K562 (cell line): ENCODE measurements around the gene OR10G3. TPM values are rescaled to one million over a fixed set of nuclear protein-coding genes. Genes with fewer than 3 reads are reported as not detected.
A peak's percentile ranks its signal among the peaks of the same experiment; 100 is the strongest.

Experiments used
- ATAC-seq: fragments of 200-7000 bp; cut with Tn5 transposase; 3 replicates; pipeline ENCODE4 v1.9.1; 2020; ENCODE audit warnings: moderate library complexity
- BruUV-seq: library from RNA; stranded (reverse); fragments of 400-500 nt; replicated peaks from 2 replicates; lab custom pipeline; 2021; lab: Mats Ljungman, UMichigan
- CTCF ChIA-PET: fragments of 300-600 bp; formaldehyde crosslinking; extraction: SDS; loops from one replicate; lab custom pipeline; 2021; ENCODE audit warnings: low intra/inter-chr PET ratio; lab: Yijun Ruan, JAX
- POLR2A ChIA-PET: fragments of 300-600, 350-650 bp; sonication (Branson Sonifier 250); formaldehyde crosslinking; extraction: SDS; loops from one replicate; lab custom pipeline; 2021; ENCODE audit warnings: antibody characterized with exemption, inconsistent platforms; lab: Yijun Ruan, JAX
- DNase-seq, 4 experiments: peaks; one replicate each; pipeline versions ENCODE4 v3.0.0 to v3.0.0-alpha.2; 2011 to 2018; ENCODE audit warnings: low spot score in 3 of 4, mixed read lengths in 3 of 4; ENCODE audit errors: extremely low read depth in 1 of 4
- FAIRE-seq: peaks from 2 replicates; lab custom pipeline; 2011; peaks lifted over from hg19 to GRCh38; lab: Jason Lieb, UNC
- H2AFZ ChIP-seq: 2 replicates; pipeline ENCODE4 v1.6.0; 2011; ENCODE audit warnings: low read depth, low read length, control low read depth, inconsistent platforms
- H3K27ac ChIP-seq: fragments of 200-600 bp; 3 replicates; pipeline ENCODE4 v1.8.0; 2011; ENCODE audit warnings: low read depth, mild to moderate bottlenecking, control low read depth, inconsistent platforms, low read length, moderate library complexity, mixed read lengths; ENCODE audit errors: extremely low read depth
- H3K27me3 ChIP-seq, 2 experiments: fragments of 300-600 bp in 1 of 2; 2 replicates in 1 of 2; 3 replicates in 1 of 2; pipeline versions ENCODE4 v1.6.0 to v1.8.0; 2011; ENCODE audit warnings: inconsistent platforms in 2 of 2, low read length in 2 of 2, mild to moderate bottlenecking in 1 of 2, mixed read lengths in 1 of 2, moderate library complexity in 1 of 2; ENCODE audit not compliant: control insufficient read depth in 2 of 2, insufficient read depth in 2 of 2
- H3K36me3 ChIP-seq: fragments of 300-600 bp; 3 replicates; pipeline ENCODE4 v1.8.0; 2011; ENCODE audit warnings: mild to moderate bottlenecking, low read length, inconsistent platforms; ENCODE audit not compliant: control insufficient read depth, insufficient read depth
- H3K4me1 ChIP-seq, 2 experiments: fragments of 200-600 bp in 1 of 2; replicated peaks in 1 of 2; 2 replicates in 1 of 2; 3 replicates in 1 of 2; pipeline versions ENCODE4 v1.5.1 to v1.8.0; 2011; ENCODE audit warnings: inconsistent platforms in 2 of 2, low read length in 2 of 2, mild to moderate bottlenecking in 1 of 2, mixed read lengths in 1 of 2, moderate library complexity in 1 of 2; ENCODE audit not compliant: control insufficient read depth in 2 of 2, insufficient read depth in 2 of 2
- H3K4me2 ChIP-seq: 2 replicates; pipeline ENCODE4 v1.6.1; 2011; ENCODE audit warnings: low read length, control low read depth, inconsistent platforms, mixed read lengths; ENCODE audit not compliant: insufficient read depth
- H3K4me3 ChIP-seq: fragments of 200-600 bp; sonication (generic), shearing (Covaris generic); 2 replicates; pipeline ENCODE4 v1.5.1; 2016; ENCODE audit warnings: control low read depth, inconsistent platforms
- H3K79me2 ChIP-seq: fragments of 200-600 bp; 3 replicates; pipeline ENCODE4 v1.8.0; 2011; ENCODE audit warnings: low read length, inconsistent platforms; ENCODE audit not compliant: control insufficient read depth, insufficient read depth
- H3K9ac ChIP-seq, 2 experiments: 2 replicates each; pipeline versions ENCODE4 v1.6.0 to v1.6.1; 2011; ENCODE audit warnings: low read depth in 2 of 2, low read length in 2 of 2, control low read depth in 1 of 2, inconsistent platforms in 1 of 2, mild to moderate bottlenecking in 1 of 2, mixed read lengths in 1 of 2; ENCODE audit not compliant: insufficient read depth in 1 of 2
- H3K9me1 ChIP-seq: one replicate; pipeline ENCODE4 v1.6.0; 2011; ENCODE audit warnings: inconsistent platforms, mild to moderate bottlenecking, low read length, moderate library complexity; ENCODE audit not compliant: control insufficient read depth, insufficient read depth
- H3K9me3 ChIP-seq: replicated peaks from 2 replicates; pipeline ENCODE4 v1.5.1; 2011; ENCODE audit warnings: low read depth, low read length, inconsistent platforms; ENCODE audit not compliant: control insufficient read depth, insufficient read depth
- H4K20me1 ChIP-seq: replicated peaks from 2 replicates; pipeline ENCODE4 v1.6.1; 2011; ENCODE audit warnings: low read length, inconsistent platforms, mixed read lengths; ENCODE audit not compliant: control insufficient read depth, insufficient read depth
- ATF7 ChIP-seq: fragments of 450-650 bp; IDR thresholded peaks from 2 replicates; pipeline ENCODE4 v1.7.1; 2014; ENCODE audit warnings: mild to moderate bottlenecking, moderate library complexity
- BCL6 ChIP-seq: fragments of 250-450 bp; sonication (Bioruptor Pico); IDR thresholded peaks from 2 replicates; pipeline ENCODE4 v1.4.0; 2020
- BRF1 ChIP-seq: IDR thresholded peaks from 3 replicates; pipeline ENCODE4 v1.6.1; 2011; ENCODE audit warnings: borderline replicate concordance, mild to moderate bottlenecking; ENCODE audit not compliant: insufficient read length; ENCODE audit errors: extremely low read depth
- CCNT2 ChIP-seq: IDR thresholded peaks from 2 replicates; pipeline ENCODE4 v1.6.1; 2011; ENCODE audit warnings: borderline replicate concordance, low read depth, mild to moderate bottlenecking, moderate library complexity, mixed read lengths, low read length; ENCODE audit not compliant: insufficient read length; ENCODE audit errors: extremely low read depth
- ETV1 ChIP-seq: fragments of 450-650 bp; conservative IDR thresholded peaks from 2 replicates; pipeline ENCODE4 v1.6.1; 2016; ENCODE audit warnings: missing genetic modification characterization, control low read depth, low read depth, missing compliant biosample characterization
- HOXB6 ChIP-seq: fragments of 250-450 bp; sonication (Bioruptor Pico); IDR thresholded peaks from 2 replicates; pipeline ENCODE4 v1.5.1; 2022; ENCODE audit warnings: mild to moderate bottlenecking, borderline replicate concordance
- IRF2 ChIP-seq: sonication (generic); formaldehyde crosslinking; IDR thresholded peaks from 2 replicates; pipeline ENCODE4 v1.8.1; 2022; ENCODE audit warnings: mild to moderate bottlenecking, missing genetic modification reagents
- KDM2B ChIP-seq: fragments of 250-450 bp; sonication (Bioruptor Pico); IDR thresholded peaks from 2 replicates; pipeline ENCODE4 v1.8.0; 2021; ENCODE audit warnings: mild to moderate bottlenecking, moderate library complexity
- KLF1 ChIP-seq: fragments of 450-650 bp; IDR thresholded peaks from 2 replicates; pipeline ENCODE4 v1.6.1; 2016; ENCODE audit warnings: missing genetic modification characterization, missing compliant biosample characterization
- KLF13 ChIP-seq: fragments of 450-650 bp; IDR thresholded peaks from 2 replicates; pipeline ENCODE4 v1.6.1; 2016; ENCODE audit warnings: missing genetic modification characterization, low read depth, mild to moderate bottlenecking, missing compliant biosample characterization, moderate library complexity, borderline replicate concordance
- TAL1 ChIP-seq: fragments of 450-650 bp; IDR thresholded peaks from 2 replicates; pipeline ENCODE4 v1.6.1; 2016; ENCODE audit warnings: mild to moderate bottlenecking
- TEAD4 ChIP-seq, 2 experiments: sonication (generic) in 1 of 2; formaldehyde crosslinking in 1 of 2; IDR thresholded peaks; 2 replicates each; pipeline versions ENCODE4 v1.6.1 to v1.8.0; 2012 to 2022; ENCODE audit warnings: borderline replicate concordance in 1 of 2, inconsistent platforms in 1 of 2, low read length in 1 of 2, mild to moderate bottlenecking in 1 of 2, missing genetic modification reagents in 1 of 2
- XRCC4 ChIP-seq: IDR thresholded peaks from one replicate; pipeline ENCODE4 v1.6.1; 2011; ENCODE audit not compliant: insufficient read depth, insufficient read length; ENCODE audit errors: extremely low read depth
- ZNF398 ChIP-seq: fragments of 250-450 bp; sonication (Bioruptor Pico); IDR thresholded peaks from 2 replicates; pipeline ENCODE4 v1.8.0; 2021; ENCODE audit warnings: moderate library complexity, mild to moderate bottlenecking, inconsistent platforms
- WGBS: fragments of 100-300 bp; shearing (Covaris generic); methylation state at CpG from one replicate; pipeline ENCODE4 v1.1.6; 2016; ENCODE audit warnings: low coverage, mixed read lengths; ENCODE audit not compliant: insufficient coverage; ENCODE audit errors: missing lambda C conversion rate; 5-methylcytosine and 5-hydroxymethylcytosine counted together
- in situ Hi-C: fragments of 300-500 bp; cut with MboI; formaldehyde crosslinking; loops from 4 replicates; pipeline ENCODE4 v1.15.0; 2018; ENCODE audit warnings: inconsistent platforms, mixed read lengths
- intact Hi-C: fragments of 100-400 bp; cut with micrococcal nuclease; formaldehyde crosslinking; loops from 2 replicates; pipeline ENCODE4 v1.14.2; 2022
- polyA plus RNA-seq, 8 experiments: library from polyadenylated mRNA; depleted of rRNA in 4 of 8; stranded (reverse) in 5 of 8; unstranded in 3 of 8; fragments of >200 nt; fragmentation: Nextera tagmentation in 2 of 8; fragmentation: Illumina TruSeq in 1 of 8; extraction: Ambion mirVana in 2 of 8; extraction: Trizol in 1 of 8; gene quantifications; 2 replicates each; pipeline versions ENCODE4 v1.2.1 to v1.2.3, GENCODE V29; 2011 to 2014; ENCODE audit warnings: inconsistent platforms in 1 of 8, missing spikeins in 1 of 8
- total RNA-seq, 7 experiments: library from RNA; depleted of rRNA in 6 of 7; stranded (reverse); fragments of >200 nt in 6 of 7; fragmentation: Illumina TruSeq in 2 of 7; extraction: Trizol in 2 of 7; gene quantifications; 2 replicates each; pipeline versions ENCODE4 v1.2.1 to v1.2.3, GENCODE V29; 2011 to 2021; ENCODE audit warnings: low replicate concordance in 1 of 7
- TF ChIP-seq, protein P1 (sequence below): fragments of 250-450 bp; sonication (Bioruptor Pico); IDR thresholded peaks from 2 replicates; pipeline ENCODE4 v1.4.0; 2020

OR10G3 gene
- total and polyA plus RNA-seq, 9 of the 15 experiments (the other 6 are each of a cell fraction or from before 2014, with no cell fraction given): not detected

GRCh38 chr14:21523203-21523602, 56.7 kb downstream of the OR10G3 start:
- no peak overlapping the region for H3K4me2 ChIP-seq
- no TSS peak for BruUV-seq
- H3K9me3 ChIP-seq: no peaks in the 10 kb centered on the region
- H2AFZ ChIP-seq: no peak overlapping the region
- DNase-seq: no peak
- no peak for FAIRE-seq
- H3K36me3 ChIP-seq: peaks cover 28% of the 10 kb centered on the region; the same call in 2 of the 3 replicates
- peaks cover 22% of the 10 kb centered on the region for H3K79me2 ChIP-seq
- H3K4me1 ChIP-seq: peaks cover 24 to 35% of the 10 kb centered on the region in 2 experiments
- no peaks in the 10 kb centered on the region for H4K20me1 ChIP-seq
- H3K27ac ChIP-seq: no peak overlapping the region
- ChIA-PET CTCF (no interaction called here), POLR2A (interaction anchor here (4.2 kb wide), 1 partner anchor 12 kb away, joined by 23 read pairs; the partner anchor contains the start of gene METTL3)
- WGBS: 80% methylated on average over 4 of the region's 7 CpGs
- intact Hi-C loops: no loop called here
- TF ChIP-seq XRCC4 (no peak), ETV1 (no peak), TAL1 (no peak), KLF13 (tag) (no peak), KDM2B (no peak), HOXB6 (CRISPR knock-in tag) (no peak), IRF2 (CRISPR knock-in tag) (no peak), KLF1 (tag) (no peak), BRF1 (no peak), BCL6 (CRISPR knock-in tag) (no peak), ZNF398 (CRISPR knock-in tag) (no peak), ATF7 (no peak), TEAD4 (IDR thresholded peaks at IDR 0.05; ENCODE audit: low read length) (no peak), TEAD4 (CRISPR knock-in tag; IDR thresholded peaks at IDR 0.05; ENCODE audit: borderline replicate concordance) (no peak), CCNT2 (no peak)
- TF ChIP-seq, protein P1, sequence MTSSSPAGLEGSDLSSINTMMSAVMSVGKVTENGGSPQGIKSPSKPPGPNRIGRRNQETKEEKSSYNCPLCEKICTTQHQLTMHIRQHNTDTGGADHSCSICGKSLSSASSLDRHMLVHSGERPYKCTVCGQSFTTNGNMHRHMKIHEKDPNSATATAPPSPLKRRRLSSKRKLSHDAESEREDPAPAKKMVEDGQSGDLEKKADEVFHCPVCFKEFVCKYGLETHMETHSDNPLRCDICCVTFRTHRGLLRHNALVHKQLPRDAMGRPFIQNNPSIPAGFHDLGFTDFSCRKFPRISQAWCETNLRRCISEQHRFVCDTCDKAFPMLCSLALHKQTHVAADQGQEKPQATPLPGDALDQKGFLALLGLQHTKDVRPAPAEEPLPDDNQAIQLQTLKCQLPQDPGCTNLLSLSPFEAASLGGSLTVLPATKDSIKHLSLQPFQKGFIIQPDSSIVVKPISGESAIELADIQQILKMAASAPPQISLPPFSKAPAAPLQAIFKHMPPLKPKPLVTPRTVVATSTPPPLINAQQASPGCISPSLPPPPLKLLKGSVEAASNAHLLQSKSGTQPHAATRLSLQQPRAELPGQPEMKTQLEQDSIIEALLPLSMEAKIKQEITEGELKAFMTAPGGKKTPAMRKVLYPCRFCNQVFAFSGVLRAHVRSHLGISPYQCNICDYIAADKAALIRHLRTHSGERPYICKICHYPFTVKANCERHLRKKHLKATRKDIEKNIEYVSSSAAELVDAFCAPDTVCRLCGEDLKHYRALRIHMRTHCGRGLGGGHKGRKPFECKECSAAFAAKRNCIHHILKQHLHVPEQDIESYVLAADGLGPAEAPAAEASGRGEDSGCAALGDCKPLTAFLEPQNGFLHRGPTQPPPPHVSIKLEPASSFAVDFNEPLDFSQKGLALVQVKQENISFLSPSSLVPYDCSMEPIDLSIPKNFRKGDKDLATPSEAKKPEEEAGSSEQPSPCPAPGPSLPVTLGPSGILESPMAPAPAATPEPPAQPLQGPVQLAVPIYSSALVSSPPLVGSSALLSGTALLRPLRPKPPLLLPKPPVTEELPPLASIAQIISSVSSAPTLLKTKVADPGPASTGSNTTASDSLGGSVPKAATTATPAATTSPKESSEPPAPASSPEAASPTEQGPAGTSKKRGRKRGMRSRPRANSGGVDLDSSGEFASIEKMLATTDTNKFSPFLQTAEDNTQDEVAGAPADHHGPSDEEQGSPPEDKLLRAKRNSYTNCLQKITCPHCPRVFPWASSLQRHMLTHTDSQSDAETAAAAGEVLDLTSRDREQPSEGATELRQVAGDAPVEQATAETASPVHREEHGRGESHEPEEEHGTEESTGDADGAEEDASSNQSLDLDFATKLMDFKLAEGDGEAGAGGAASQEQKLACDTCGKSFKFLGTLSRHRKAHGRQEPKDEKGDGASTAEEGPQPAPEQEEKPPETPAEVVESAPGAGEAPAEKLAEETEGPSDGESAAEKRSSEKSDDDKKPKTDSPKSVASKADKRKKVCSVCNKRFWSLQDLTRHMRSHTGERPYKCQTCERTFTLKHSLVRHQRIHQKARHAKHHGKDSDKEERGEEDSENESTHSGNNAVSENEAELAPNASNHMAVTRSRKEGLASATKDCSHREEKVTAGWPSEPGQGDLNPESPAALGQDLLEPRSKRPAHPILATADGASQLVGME (CRISPR knock-in tag): no peak
- peak overlapping the region in 1 of 2 experiments; percentile 35; a peak in 2 of 4 replicates for H3K9ac ChIP-seq
- ATAC-seq: no peak
- H3K27me3 ChIP-seq: no peaks in the 10 kb centered on the region
- in situ Hi-C loops: no loop called here
- no peaks in the 10 kb centered on the region for H3K9me1 ChIP-seq
- no peak overlapping the region for H3K4me3 ChIP-seq
